ENCODE data around the gene ATP8B3.

- TF ChIP-seq CTCF (IDR thresholded peaks at IDR 0.05; ENCODE audit: insufficient read depth, low read depth, low read length): no peak
- TF ChIP-seq EZH2 (IDR thresholded peaks at IDR 0.05; ENCODE audit: insufficient read depth, low read length): no peak
Measured at GRCh38 chr19:1860821-1861598, 48.9 kb upstream of the ATP8B3 start.
